HuH-7 (cell line): Measurements from ENCODE around the gene AGPAT3.

Source experiments
- DNase-seq: peaks from one replicate; pipeline ENCODE4 v3.0.0; 2011; ENCODE audit warnings: low spot score

The AGPAT3 gene

DNA sequence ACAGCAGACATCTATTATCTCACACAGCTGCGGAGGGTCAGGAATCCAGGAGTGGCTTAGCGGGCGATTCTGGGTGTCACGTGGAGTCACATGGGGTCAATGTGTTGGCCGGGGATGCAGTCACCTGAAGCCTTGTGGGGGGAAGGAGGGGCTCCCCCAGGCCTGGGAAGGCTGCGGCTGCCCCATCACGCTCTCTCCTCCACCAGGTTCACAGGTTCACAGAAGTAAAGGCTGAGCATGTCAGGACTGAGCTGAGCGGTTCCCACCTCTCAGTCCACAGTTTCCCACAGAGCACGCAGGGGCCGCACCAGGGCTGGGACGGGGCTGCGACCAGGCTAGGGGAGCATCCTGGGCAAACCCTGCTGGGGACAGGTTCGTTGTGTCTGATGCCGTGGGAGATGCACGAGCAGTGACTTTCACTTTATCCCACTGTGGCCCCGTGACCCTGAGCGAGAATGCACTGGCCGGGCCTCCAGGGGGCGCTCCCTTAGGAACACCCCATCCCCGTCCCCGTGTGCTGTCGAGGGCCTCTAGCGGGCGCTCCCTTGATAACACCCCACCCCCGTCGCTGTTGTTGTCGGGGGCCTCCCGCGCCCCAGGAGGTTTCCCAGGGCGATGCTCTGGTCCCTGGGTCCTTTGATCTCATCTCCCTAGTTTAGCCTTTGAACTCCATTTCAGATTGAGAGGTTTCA, 73.9 kb downstream of the AGPAT3 start:
- DNase-seq = peak; percentile 98

- no peak for DNase-seq
These were observed 74.7 kb downstream of the AGPAT3 start for GRCh38 chr21:43939443-43940328.

DNA sequence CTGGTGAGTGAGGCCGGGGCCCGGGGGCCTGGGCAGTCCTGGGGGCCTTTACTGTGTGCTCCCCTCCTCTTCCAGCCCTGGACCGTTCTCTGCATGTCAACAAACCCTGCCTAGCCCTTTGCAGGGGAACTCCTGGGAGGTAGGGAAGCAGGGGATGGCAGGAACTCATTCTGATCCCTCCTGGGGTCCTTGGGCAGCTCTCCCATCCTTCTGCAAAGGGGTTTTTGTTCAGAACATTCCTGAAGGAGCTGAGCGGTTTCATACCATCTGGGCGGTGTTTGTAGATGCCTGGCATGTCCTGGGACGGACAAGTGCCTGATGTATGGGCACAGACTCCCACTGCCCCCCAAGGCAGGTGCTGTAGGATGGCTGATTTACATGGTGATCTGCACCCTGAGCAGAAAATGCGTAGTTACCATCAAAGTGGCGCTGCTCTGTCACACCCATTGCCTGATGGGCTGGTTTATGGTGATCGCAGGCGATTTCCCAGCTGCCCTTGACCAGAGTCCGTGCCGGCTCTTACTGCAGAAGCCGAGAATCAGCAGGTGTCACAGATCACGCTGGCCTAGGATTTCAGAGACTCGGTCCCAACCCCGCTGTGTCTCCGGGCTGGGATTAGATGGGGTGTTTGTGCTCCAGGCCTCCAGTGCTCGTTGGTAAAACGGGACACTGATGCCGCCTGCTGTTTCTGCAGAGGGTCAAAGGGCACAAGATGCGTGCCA, 75.5 kb downstream of the AGPAT3 start:
- no peak for DNase-seq

DNA sequence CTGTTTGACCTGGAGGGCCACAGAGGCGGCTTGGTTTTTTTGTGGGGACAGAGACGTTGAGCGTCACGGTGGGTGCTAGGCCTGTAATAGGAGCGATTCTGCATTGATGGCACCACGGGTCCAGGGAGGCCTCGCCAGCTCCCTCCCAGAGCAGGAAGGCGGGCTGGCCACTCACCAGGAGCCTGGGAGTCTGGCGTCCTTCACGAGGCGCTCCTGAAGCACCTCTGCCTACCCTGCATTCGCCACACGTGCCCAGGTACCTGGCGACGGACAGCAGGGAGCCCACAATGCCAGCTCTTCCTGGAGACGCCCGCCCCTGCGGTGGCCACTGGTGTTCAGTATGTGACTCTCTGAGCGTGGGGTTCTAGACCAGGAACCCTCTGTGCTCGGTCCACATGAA, 77.2 kb downstream of the AGPAT3 start:
- no peak for DNase-seq

GRCh38 chr21:43942621-43943020, 77.6 kb downstream of the AGPAT3 start:
- no peak for DNase-seq

DNA sequence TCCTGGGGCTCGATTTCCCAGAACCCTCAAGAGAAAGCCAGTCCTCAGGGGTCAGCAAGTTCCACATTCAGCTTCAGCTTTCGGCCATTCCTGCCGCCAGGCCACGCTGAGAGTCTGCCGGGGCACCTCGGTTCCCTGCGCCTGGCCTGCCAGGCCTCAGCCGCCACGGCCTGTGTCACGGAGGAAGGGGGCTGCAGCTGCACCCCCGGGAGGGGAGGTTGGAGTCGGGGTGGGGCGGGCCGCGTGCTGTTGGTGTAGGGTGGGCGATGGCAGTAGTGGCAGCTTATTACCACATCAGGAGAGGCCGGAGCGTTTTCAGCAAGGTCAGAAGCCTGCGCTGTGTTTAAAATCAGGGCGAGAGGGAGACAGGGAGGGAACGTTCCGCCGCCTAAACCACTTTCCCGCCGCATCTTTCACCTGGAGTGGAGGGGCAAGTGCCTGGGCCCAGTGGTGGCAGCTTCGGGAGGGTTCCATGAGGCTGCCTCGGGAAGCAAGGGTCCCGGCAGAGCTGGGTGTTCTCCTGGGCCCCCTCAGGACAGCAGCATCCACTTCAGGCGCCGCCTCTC, 78.6 kb downstream of the AGPAT3 start:
- DNase-seq = no peak

- DNase-seq = no peak
These were observed 79.1 kb downstream of the AGPAT3 start for GRCh38 chr21:43944078-43944633.

DNA sequence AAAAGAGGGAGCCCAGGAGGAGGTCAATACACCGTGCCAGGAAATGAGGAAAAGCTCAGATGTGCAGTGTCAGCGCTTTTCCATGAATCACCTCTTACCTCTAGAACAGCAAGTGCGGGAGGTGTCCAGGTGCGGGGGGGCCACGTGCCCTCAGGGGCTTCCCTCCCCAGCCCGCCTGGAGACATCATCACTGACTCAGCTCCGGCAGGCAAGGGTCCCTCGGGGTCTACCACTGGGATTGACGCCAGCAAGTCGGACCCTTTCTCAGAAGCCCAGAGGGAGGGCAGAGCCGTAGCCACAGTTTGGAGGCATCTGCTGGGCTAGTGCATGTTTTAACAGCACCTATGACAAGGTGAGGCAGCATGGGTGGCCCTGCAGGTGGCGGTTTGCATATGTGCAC, 79.7 kb downstream of the AGPAT3 start:
- DNase-seq = no peak

DNA sequence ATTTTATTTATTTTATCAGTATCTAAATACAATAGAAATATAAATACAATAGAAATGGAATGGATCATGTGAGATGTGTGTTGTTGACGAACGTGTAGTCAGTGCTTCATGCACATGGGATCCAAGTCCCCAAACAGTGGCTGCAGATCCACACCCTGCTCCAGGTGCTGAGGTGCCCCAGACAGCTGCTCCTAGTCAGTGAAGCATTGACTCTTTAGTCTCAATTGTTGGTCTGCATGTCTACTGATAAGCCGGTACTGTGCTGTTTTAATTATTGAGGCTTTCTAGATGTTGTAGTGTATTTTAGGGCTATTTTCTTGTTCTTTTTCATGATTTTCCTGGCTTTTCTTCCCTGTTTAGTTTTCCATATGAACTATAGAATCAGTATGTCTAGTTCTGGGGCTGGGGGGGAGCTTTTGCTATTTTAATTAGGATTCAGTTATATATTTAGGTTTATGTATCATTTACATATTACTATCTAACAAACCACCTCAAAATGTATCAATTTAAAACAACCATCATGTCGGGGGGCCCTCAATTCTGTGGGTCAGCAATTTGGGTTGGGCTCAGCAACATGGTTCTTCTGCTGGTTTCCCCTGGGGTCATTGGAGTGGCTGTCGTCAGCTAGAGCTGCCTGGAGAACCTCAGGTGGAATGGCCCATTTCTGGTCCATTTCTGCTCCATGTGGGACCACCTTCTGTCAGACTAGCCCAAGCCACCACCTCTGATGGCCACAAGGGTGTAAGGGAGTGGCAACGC, 83.9 kb downstream of the AGPAT3 start:
- no peak for DNase-seq

DNA sequence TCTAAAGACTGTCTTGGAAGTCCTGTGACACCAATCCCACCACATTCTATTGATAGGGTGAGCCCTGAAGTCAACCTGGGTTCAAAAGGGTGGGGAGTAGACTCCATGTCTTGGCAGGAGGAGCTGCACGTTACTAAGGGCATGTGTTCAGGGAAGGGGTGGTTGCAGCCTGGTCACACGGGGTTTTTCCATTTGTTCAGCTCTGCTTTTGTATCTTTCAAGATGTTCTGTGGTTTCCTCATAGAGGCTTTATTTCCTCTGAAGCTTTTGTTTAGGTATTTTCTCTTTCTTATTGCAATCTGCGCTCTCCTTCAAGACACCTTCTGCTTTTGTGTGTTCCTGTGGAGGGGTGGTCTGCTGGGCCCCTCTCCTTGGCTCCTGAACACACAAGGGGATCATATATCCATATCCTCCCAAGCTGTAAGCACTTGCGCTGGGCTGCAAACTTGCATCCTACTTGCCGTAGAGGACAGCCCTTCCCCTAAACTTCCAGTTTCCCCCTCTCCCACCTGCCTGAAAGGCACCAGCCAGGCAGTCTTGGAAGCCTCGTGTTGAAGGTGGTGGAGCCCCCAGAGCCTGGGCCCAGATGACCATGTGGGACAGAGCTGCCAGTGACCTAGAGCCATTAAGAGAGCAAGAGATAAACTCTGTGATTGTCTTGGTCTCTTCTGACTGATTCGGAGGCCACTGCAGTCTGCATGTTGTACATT, 84.6 kb downstream of the AGPAT3 start:
- no peak for DNase-seq

GRCh38 chr21:43950481-43950880, 85.5 kb downstream of the AGPAT3 start:
- no peak for DNase-seq

GRCh38 chr21:43950936-43951335, 85.9 kb downstream of the AGPAT3 start:
- no peak for DNase-seq

DNA sequence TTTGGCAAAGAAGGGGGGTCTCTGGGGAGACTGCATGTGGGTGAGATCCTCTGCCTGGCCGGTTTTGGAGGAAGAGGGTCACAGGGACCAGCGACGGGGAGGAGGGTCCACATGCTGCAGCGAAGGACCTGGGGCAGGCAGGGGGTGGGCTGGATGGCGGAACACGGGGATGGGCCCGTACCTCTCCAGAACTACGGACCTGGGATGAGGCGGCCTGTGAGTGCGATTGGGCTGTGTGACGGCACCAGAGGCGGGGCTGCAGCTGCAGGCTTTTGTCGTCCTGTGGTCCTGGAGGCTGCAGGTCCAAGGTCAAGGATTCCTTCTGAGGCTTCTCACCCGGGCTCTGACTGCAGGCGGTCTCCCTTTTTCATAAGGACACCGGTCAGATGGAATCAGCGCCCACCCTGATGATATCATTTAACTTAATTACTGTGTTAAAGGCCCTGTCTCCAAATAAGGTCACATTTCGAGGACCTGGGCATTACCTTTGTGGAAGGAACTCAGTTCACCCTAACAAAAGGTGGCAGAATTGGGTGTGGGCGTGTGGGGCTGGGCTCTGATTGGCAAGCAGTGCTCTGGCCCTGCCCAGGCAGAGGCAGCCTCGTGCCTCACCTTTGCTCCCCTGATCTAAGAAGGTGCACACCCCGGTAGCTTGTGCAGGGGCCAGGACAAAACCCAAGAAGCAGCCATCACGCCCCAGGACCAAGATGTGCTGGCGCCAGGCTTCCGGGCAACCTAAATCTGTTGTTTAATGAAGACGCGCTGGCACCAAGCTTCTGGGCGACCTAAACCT, 87.1 kb downstream of the AGPAT3 start:
- DNase-seq = no peak

DNA sequence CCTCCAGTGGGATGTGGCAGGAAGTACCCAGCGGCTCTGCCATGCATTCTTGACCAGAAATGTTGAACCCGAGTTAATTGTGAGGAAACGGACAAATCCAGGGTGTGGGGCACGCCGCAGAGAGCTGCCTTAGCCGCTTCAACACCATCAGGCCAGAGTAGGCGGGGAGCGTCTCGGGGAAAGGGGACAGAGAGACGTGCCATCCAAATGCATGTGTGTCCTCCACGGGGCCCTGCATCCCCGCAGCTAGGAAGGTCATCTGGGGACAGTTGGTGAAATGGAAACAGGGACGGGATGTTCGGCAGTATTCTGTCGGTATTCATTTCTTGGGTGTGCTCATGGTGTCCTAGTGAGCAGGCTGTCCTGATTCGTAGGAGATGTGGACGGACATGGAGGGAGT, 88.0 kb downstream of the AGPAT3 start:
- DNase-seq = no peak

GRCh38 chr21:43954042-43954441, 89.0 kb downstream of the AGPAT3 start:
- no peak for DNase-seq

DNA sequence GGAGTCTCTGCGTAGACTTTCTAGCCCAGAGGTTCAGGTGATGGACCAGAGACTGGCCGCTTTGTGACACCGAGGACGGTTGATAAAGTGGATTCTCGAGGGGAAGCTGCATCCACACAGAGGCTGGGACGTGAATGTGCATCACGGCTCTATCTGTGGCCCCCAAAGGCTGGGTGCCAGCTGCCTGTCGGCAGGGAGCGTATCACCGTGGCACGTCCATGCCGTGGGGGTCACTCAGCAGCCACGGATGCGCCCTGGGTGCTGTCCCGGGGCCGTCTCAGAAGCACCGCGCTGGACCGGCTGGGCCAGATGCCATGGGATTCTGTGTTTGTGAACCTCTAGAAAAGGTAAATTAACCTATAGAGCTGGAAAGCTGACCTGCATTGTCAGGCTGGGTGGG, 89.9 kb downstream of the AGPAT3 start:
- no peak for DNase-seq

DNA sequence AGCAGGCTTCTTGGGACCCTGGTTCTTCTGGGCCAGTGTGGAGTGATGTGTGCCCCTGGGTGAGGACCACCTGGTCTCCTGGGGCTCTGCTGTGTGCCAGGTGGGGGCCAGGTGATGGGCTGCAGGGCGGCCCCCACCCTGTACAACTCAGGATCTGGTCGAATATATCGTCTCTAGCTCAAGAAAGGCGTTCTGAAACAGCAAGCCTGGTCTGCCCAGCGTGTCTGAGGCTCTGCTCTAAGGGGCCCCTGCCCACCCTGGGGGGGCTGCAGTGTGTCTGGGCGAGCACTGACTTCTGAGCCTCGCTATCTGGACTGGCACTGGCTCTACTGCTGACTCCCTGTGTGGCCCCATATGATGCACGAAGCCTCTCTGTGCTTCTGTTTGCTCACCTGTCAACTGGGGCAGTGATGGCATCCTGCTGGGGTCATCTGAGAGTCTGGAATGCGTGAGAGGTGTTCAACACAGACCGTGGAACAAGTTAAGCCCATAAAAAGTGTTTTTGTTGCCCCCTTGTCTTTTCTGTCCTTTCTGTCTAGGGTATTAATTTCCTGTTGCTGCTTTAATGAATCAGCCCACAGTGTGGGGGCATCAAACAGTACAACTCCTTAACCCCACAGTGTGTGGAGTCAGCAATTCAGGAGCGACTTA, 91.1 kb downstream of the AGPAT3 start:
- DNase-seq = no peak

DNA sequence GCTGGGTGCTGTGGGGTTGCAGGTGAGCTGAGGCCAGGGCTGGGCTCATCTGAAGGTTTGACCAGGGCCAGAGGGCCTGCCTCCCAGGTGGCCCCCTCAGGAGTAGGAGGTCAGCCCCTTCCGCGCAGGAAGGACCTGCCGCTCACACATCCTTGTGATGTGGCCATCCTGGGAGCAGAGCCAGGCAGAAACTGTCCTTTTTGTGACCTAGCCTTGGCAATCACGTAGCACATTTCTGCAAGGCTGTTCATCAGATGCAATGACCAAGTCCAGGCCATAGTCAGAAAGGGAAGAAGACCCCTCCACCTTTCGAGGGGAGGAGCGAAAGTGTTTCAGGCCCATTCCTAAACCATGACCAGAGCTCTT, 91.6 kb downstream of the AGPAT3 start:
- no peak for DNase-seq

GRCh38 chr21:43957128-43957571, 92.1 kb downstream of the AGPAT3 start:
- no peak for DNase-seq
